ENCODE results near the gene CRACDL.

- TF ChIP-seq CTCF (IDR thresholded peaks at IDR 0.05) (no peak), POLR2A (IDR thresholded peaks at IDR 0.05) (no peak)
Observed at GRCh38 chr2:98806236-98806697, 129.8 kb downstream of the CRACDL start.
